ENCODE data around the gene RBM42.

The RBM42 gene

DNA sequence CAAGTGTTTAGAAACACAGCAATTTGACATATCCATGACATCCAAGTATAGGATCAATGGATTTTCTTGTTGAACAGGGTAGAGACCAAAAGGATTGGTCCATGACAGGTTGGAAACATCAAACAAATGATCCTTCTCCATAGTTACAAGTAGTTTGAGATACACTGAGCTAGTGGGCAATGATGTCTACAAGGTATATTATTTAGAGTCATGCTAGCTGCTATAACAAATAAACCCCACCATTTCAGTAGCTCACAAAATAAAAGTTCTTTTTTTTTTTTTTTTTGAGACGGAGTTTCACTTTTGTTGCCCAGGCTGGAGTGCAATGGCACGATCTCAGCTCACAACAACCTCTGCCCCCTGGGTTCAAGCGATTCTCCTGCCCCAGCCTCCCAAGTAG is 21.2 kb upstream of the RBM42 start:
- Histone ChIP-seq H3K36me3 (no peaks in the 10 kb centered on the region), H3K9me3 (no peaks in the 10 kb centered on the region; the same call in 1 of the 2 replicates), H3K27me3 (no peaks in the 10 kb centered on the region), H3K4me1 (no peaks in the 10 kb centered on the region), H3K4me3 (ENCODE audit: low read depth, low read length) (no peak overlapping the region)
- TF ChIP-seq, protein P1, sequence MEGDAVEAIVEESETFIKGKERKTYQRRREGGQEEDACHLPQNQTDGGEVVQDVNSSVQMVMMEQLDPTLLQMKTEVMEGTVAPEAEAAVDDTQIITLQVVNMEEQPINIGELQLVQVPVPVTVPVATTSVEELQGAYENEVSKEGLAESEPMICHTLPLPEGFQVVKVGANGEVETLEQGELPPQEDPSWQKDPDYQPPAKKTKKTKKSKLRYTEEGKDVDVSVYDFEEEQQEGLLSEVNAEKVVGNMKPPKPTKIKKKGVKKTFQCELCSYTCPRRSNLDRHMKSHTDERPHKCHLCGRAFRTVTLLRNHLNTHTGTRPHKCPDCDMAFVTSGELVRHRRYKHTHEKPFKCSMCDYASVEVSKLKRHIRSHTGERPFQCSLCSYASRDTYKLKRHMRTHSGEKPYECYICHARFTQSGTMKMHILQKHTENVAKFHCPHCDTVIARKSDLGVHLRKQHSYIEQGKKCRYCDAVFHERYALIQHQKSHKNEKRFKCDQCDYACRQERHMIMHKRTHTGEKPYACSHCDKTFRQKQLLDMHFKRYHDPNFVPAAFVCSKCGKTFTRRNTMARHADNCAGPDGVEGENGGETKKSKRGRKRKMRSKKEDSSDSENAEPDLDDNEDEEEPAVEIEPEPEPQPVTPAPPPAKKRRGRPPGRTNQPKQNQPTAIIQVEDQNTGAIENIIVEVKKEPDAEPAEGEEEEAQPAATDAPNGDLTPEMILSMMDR (IDR thresholded peaks at IDR 0.05; ENCODE audit: low read depth, low read length), result no peak
- no peak for DNase-seq

DNA sequence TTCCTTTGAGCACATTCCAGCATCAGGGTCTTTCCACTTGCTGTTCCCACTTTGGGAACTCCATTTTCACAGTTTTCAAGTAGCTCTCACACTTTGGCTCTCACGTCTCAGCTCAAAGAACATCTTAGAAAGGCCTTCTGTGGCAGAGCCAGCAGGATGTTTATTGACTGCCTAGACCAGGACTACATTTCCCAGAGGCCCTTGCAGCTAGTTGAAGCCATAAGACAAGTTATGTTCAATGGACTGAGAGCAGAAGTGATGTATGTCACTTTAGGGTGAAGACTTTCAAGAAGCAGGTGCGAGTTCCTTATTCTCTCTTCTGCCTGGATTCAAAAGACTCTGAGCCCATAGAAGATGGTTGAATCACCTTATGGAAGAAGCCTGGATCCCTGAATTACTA is 20.6 kb upstream of the RBM42 start:
- no peaks in the 10 kb centered on the region for H3K36me3 ChIP-seq
- no peak overlapping the region for H3K4me3 ChIP-seq (ENCODE audit: low read depth, low read length)
- no peaks in the 10 kb centered on the region for H3K27me3 ChIP-seq
- no peaks in the 10 kb centered on the region; the same call in 1 of the 2 replicates for H3K9me3 ChIP-seq
- DNase-seq, result no peak
- no peaks in the 10 kb centered on the region for H3K4me1 ChIP-seq
- TF ChIP-seq, protein P1 (IDR thresholded peaks at IDR 0.05; ENCODE audit: low read depth, low read length), result no peak

DNA sequence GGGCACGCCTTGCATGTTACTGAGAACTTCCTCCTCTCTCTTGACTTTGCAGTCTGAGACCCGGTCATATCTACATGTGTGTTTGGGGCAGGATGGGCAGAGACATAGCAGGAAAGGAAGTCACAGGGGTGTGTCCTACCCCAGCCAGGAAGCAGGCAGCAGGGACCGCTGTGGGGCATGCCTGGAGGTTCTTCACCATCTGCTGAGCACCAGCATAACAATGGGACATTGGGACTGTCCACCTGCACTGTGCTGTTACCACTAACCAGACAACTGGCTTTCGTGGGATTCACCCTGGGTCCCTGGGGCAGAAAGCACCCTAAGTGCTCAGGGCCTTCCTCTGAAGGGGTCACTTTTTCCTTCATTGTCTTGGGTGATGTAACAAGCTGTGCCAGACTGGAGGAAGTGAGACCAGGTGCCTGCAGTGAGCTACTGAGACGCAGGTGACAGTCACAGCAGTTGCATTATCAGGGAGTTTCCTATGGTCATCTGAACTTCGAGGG is 18.9 kb upstream of the RBM42 start:
- TF ChIP-seq, protein P1 (IDR thresholded peaks at IDR 0.05; ENCODE audit: low read depth, low read length), result no peak
- Histone ChIP-seq H3K9me3 (no peaks in the 10 kb centered on the region; the same call in 1 of the 2 replicates), H3K27me3 (no peaks in the 10 kb centered on the region), H3K4me3 (ENCODE audit: low read depth, low read length) (no peak overlapping the region), H3K4me1 (no peaks in the 10 kb centered on the region), H3K36me3 (peaks cover 2% of the 10 kb centered on the region; the same call in 1 of the 2 replicates)
- DNase-seq, result no peak

DNA sequence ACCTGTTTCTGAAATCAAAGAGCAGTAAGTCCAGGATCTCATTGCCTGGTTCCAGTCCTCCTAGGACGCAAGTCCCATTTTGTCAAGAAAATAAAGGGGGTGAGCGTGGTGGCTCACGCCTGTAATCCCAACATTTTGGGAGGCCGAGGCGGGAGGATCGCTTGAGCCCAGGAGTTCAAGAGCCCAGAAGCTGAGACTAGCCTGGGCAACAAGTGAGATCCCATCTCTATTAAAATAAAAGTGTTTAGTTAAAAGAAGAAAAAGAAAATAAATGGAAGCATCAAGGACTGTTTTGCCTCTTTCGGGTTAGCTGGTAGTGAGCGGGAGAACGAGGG is 16.6 kb upstream of the RBM42 start:
- H3K36me3 ChIP-seq, result peaks cover 11% of the 10 kb centered on the region
- no peak for DNase-seq

DNA sequence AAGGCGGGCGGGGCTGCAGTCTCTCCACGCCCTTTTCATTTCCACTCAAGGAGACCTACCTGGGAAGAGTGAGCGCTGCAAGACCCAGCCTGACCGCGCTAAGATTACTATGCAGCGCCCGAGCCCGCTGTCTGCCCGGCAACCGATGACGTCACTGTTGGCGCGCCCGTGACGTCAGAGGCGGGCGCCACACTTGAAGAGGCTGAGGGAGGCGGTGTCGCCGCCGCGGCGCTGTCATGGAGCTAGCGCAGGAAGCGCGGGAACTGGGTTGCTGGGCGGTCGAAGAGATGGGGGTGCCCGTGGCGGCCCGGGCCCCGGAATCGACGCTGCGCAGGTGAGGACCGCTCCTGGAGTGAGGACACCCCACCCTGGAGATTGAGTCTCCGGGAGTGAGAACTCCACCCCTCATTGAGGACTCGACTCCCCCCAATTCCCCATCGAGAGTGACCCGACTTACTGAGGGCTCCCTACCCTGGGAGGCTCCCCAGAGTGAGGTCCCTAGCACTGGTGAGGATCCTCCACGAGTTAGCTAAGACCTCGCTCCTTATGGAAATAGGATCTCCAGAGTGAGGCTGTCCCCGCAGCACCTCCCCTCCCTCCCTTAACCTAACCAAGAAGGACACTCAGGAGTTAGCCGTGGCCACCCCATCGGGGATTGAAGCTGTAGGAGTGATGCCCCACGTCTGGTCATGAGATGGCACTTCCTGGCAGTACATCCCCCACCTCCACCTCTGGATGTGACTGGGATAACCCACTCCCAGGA is 16.1 kb upstream of the RBM42 start, which contains the start of gene HAUS5:
TSS of gene HAUS5 (plus strand) at position 177 of the 763 bp plus-strand sequence. CDS start at position 237, 60 bp downstream.
- Histone ChIP-seq H3K4me1 (no peaks in the 10 kb centered on the region), H3K36me3 (peaks cover 11% of the 10 kb centered on the region), H3K4me3 (ENCODE audit: low read depth, low read length) (peak within 1 kb of the TSS; percentile 97), H3K27me3 (no peaks in the 10 kb centered on the region), H3K9me3 (no peaks in the 10 kb centered on the region; the same call in 1 of the 2 replicates)
- TF ChIP-seq, protein P1 (IDR thresholded peaks at IDR 0.05; ENCODE audit: low read depth, low read length), result 0 out of 2 replicates have a peak, but pooled peaks have one; percentile 5
- DNase-seq, result peak; percentile 95

More for the DNA sequence above, 16.6 kb upstream of the RBM42 start:
- H3K4me3 ChIP-seq (ENCODE audit: low read depth, low read length), result peak overlapping the region; percentile 97
- TF ChIP-seq, protein P1 (IDR thresholded peaks at IDR 0.05; ENCODE audit: low read depth, low read length), result no peak
- no peaks in the 10 kb centered on the region for H3K27me3 ChIP-seq
- no peaks in the 10 kb centered on the region for H3K4me1 ChIP-seq
- no peaks in the 10 kb centered on the region; the same call in 1 of the 2 replicates for H3K9me3 ChIP-seq

DNA sequence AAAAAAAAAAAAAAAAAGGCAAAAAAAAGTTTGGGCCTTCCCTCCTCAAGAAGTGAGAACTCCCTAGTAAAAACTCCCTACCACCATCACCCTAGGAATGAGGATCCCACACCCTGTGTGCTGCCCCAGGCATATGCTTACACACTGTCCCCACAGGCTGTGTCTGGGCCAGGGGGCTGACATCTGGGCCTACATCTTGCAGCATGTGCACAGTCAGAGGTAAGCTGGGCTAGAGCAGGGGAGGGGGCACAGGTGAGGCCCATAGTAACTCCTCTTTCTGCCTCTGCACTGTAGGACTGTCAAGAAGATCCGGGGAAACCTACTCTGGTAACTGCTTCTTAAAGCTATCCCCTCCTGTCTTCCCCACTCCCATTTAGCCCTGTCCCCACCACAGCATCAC is 15.3 kb upstream of the RBM42 start:
- H3K9me3 ChIP-seq, result no peaks in the 10 kb centered on the region
- TF ChIP-seq, protein P1 (IDR thresholded peaks at IDR 0.05; ENCODE audit: low read depth, low read length), result no peak
- H3K36me3 ChIP-seq, result peaks cover 11% of the 10 kb centered on the region
- no peak for DNase-seq
- H3K4me3 ChIP-seq (ENCODE audit: low read depth, low read length), result peak overlapping the region; percentile 97
- no peaks in the 10 kb centered on the region for H3K4me1 ChIP-seq
- H3K27me3 ChIP-seq, result no peaks in the 10 kb centered on the region
